Measurements from ENCODE around the gene CNGA1. TPM values are rescaled to one million over a fixed set of nuclear protein-coding genes. Genes with fewer than 3 reads are reported as not detected.
"Not testable (repeated sequence)": the region's sequence is repeated elsewhere in the genome, so short reads cannot be mapped to it uniquely, and the experiment has no call there.

The CNGA1 gene
- total RNA-seq, 1 donor from 2014 or later = 2.0 TPM

GRCh38 chr4:48008021-48008596 is 8.4 kb downstream of the CNGA1 start:
- no peak overlapping the region for H3K4me3 ChIP-seq
- H3K4me1 ChIP-seq = no peaks in the 10 kb centered on the region
- H3K27me3 ChIP-seq = no peaks in the 10 kb centered on the region
- intact Hi-C loops (cut with DNase I) = no loop called here
- no peaks in the 10 kb centered on the region for H3K9me3 ChIP-seq
- TF ChIP-seq CTCF (IDR thresholded peaks at IDR 0.05) (no peak), POLR2A (IDR thresholded peaks at IDR 0.05) (no peak), POLR2AphosphoS5 (IDR thresholded peaks at IDR 0.05; ENCODE audit: insufficient read depth in 1 of 2, low read depth in 1 of 2) (no peak)
- DNase-seq (ENCODE audit: extremely low spot score in 2 of 2) = no peak
- peaks cover 0 to 3% of the 10 kb centered on the region in 2 donors for H3K36me3 ChIP-seq
- no peak overlapping the region for H3K27ac ChIP-seq

DNA sequence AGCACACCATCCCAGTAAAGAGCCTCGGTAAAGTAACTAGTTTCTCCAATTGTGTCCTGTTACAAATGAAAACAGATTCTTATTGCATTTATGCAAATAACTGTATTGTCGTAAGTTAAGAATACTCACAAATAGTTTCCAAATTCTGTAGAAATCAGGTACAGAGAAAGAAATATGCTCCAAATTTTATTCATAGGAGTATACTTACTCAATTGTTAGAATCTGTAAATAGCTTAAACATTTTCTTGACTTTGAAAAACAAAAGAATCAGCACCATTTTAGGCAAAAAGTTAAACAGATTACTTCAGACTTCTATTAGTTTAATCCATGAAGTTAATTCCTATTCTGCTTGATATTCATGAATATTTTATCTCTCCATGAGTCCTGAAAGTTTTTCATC is 10.7 kb downstream of the CNGA1 start:
- intact Hi-C loops (cut with DNase I) = no loop called here
- no peaks in the 10 kb centered on the region for H3K27me3 ChIP-seq
- TF ChIP-seq POLR2A (IDR thresholded peaks at IDR 0.05) = no peak
- no peak for TF ChIP-seq CTCF (IDR thresholded peaks at IDR 0.05)
- DNase-seq (ENCODE audit: extremely low spot score in 2 of 2) = no peak
- H3K27ac ChIP-seq = no peak overlapping the region
- H3K4me1 ChIP-seq = no peaks in the 10 kb centered on the region
- H3K9me3 ChIP-seq = no peaks in the 10 kb centered on the region
- no peak overlapping the region for H3K4me3 ChIP-seq
- H3K36me3 ChIP-seq = peaks cover 0 to 3% of the 10 kb centered on the region in 2 donors

- H3K9me3 ChIP-seq; DNase-seq (ENCODE audit: extremely low spot score in 2 of 2); H3K27me3 ChIP-seq; intact Hi-C loops (cut with DNase I); H3K4me3 ChIP-seq; H3K4me1 ChIP-seq; H3K36me3 ChIP-seq; H3K27ac ChIP-seq: not testable (repeated sequence)
Measured at GRCh38 chr4:48003568-48003967, 12.9 kb downstream of the CNGA1 start.

DNA sequence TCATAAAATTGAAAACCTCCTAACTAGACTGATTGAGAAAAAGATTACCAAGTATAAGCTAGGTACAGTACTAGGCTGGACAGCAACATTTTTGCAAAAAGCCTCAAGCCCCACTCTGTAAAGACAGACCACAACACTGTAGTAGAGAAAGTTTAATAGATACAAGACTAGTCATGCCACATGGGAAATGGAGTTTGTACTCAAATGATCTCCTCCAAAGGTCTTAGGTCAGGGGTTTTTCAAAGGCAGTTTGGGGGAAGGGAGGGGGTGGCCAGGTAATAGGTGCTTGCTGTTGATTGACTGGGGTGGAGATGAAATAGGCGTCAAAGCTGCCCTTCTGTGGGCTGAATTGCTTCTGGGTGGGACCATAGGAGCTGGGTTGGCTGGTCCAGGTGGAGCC is 14.2 kb downstream of the CNGA1 start:
- intact Hi-C loops (cut with DNase I) = no loop called here
- no peaks in the 10 kb centered on the region for H3K9me3 ChIP-seq
- H3K27ac ChIP-seq = no peak overlapping the region
- H3K4me3 ChIP-seq = no peak overlapping the region
- H3K36me3 ChIP-seq = peaks cover 0 to 7% of the 10 kb centered on the region in 2 donors
- TF ChIP-seq POLR2AphosphoS5 (IDR thresholded peaks at IDR 0.05; ENCODE audit: insufficient read depth in 1 of 2, low read depth in 1 of 2) (no peak), CTCF (IDR thresholded peaks at IDR 0.05) (no peak), POLR2A (IDR thresholded peaks at IDR 0.05) (no peak)
- H3K27me3 ChIP-seq = no peaks in the 10 kb centered on the region
- H3K4me1 ChIP-seq = no peaks in the 10 kb centered on the region
- no peak for DNase-seq (ENCODE audit: extremely low spot score in 2 of 2)

GRCh38 chr4:47996021-47996420 is 20.5 kb downstream of the CNGA1 start:
- no peak overlapping the region for H3K27ac ChIP-seq
- TF ChIP-seq POLR2AphosphoS5 (IDR thresholded peaks at IDR 0.05; ENCODE audit: insufficient read depth in 1 of 2, low read depth in 1 of 2) (no peak), CTCF (IDR thresholded peaks at IDR 0.05) (no peak), POLR2A (IDR thresholded peaks at IDR 0.05) (no peak)
- intact Hi-C loops (cut with DNase I) = no loop called here

DNA sequence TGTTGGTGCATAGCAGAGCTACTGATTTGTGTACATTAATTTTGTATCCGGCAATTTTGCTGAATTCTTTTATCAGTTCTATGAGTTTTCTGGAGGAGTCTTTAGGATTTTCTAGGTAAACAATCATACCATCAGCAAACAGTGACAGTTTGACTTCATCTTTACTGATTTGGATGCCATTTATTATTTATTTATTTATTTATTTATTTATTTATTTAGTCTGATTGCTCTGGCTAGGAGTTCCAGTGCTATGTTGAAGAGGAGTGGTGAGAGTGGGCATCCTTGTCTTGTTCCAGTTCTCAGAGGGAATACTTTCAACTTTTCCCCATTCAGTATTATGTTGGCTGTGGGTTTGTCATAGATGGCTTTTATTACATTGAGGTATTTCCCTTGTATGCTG is 24.0 kb downstream of the CNGA1 start:
- H3K4me1 ChIP-seq; H3K27me3 ChIP-seq; DNase-seq (ENCODE audit: extremely low spot score in 2 of 2); H3K27ac ChIP-seq; intact Hi-C loops (cut with DNase I); H3K9me3 ChIP-seq; H3K36me3 ChIP-seq; H3K4me3 ChIP-seq: not testable (repeated sequence)

More at GRCh38 chr4:47996021-47996420, 20.5 kb downstream of the CNGA1 start:
- peaks cover 0 to 4% of the 10 kb centered on the region in 2 donors for H3K36me3 ChIP-seq
- H3K4me3 ChIP-seq = no peak overlapping the region
- H3K4me1 ChIP-seq = no peaks in the 10 kb centered on the region
- DNase-seq (ENCODE audit: extremely low spot score in 2 of 2) = no peak
- no peaks in the 10 kb centered on the region for H3K27me3 ChIP-seq
- H3K9me3 ChIP-seq = no peaks in the 10 kb centered on the region
